WTC11 (cell line): ENCODE results near the gene KRTAP5-4. TPM values are rescaled to one million over a fixed set of nuclear protein-coding genes. Genes with fewer than 3 reads are reported as not detected.

Experiments
- ATAC-seq: fragments of 200-7000 bp; cut with Tn5 transposase; 2 replicates; pipeline ENCODE4 v1.10.0; 2021; ENCODE audit warnings: mild to moderate bottlenecking, moderate library complexity
- CTCF ChIA-PET: fragments of 300-600 bp; sonication (Branson Sonifier 250); formaldehyde crosslinking; loops from one replicate; lab custom pipeline; 2021; ENCODE audit warnings: antibody characterized with exemption; lab: Charles Lee
- POLR2A ChIA-PET: fragments of 350-600 bp; sonication (Branson Sonifier 250); formaldehyde crosslinking; loops from one replicate; lab custom pipeline; 2021; ENCODE audit warnings: antibody characterized with exemption; lab: Charles Lee
- DNase-seq: peaks from one replicate; pipeline ENCODE4 v3.0.0; 2021; ENCODE audit warnings: low spot score
- H3K27ac Mint-ChIP-seq: 2 replicates; pipeline ENCODE4 v1.8.0; 2021; ENCODE audit warnings: mixed read lengths
- H3K27me3 Mint-ChIP-seq: 2 replicates; pipeline ENCODE4 v1.8.0; 2021; ENCODE audit warnings: low read depth, mild to moderate bottlenecking, moderate library complexity, mixed read lengths
- H3K36me3 Mint-ChIP-seq: 2 replicates; pipeline ENCODE4 v1.8.0; 2021; ENCODE audit warnings: mixed read lengths
- H3K4me1 Mint-ChIP-seq: 2 replicates; pipeline ENCODE4 v1.8.0; 2022; ENCODE audit warnings: mixed read lengths
- H3K4me3 Mint-ChIP-seq: 2 replicates; pipeline ENCODE4 v1.8.0; 2021; ENCODE audit warnings: mild to moderate bottlenecking, moderate library complexity, mixed read lengths
- H3K9me3 Mint-ChIP-seq: 2 replicates; pipeline ENCODE4 v1.8.0; 2021; ENCODE audit warnings: mixed read lengths
- ATF1 ChIP-seq: sonication (generic); formaldehyde crosslinking; IDR thresholded peaks from 2 replicates; pipeline ENCODE4 v1.8.1; 2023; ENCODE audit warnings: mild to moderate bottlenecking, moderate library complexity, missing genetic modification reagents
- CREM ChIP-seq: sonication (generic); formaldehyde crosslinking; IDR thresholded peaks from 2 replicates; pipeline ENCODE4 v1.8.1; 2022; ENCODE audit warnings: mild to moderate bottlenecking, missing genetic modification reagents, moderate library complexity
- FOXP1 ChIP-seq: sonication (generic); formaldehyde crosslinking; IDR thresholded peaks from 2 replicates; pipeline ENCODE4 v1.8.0; 2022; ENCODE audit warnings: missing genetic modification reagents, mild to moderate bottlenecking, moderate library complexity, borderline replicate concordance
- GTF2I ChIP-seq: fragments of 250-450 bp; sonication (Bioruptor Pico); conservative IDR thresholded peaks from 2 replicates; pipeline ENCODE4 v1.4.0; 2021; ENCODE audit warnings: mild to moderate bottlenecking
- KAT7 ChIP-seq: sonication (generic); formaldehyde crosslinking; IDR thresholded peaks from 2 replicates; pipeline ENCODE4 v1.8.1; 2023; ENCODE audit warnings: missing genetic modification reagents, mild to moderate bottlenecking, borderline replicate concordance
- MYBL2 ChIP-seq: sonication (generic); formaldehyde crosslinking; IDR thresholded peaks from 2 replicates; pipeline ENCODE4 v1.8.1; 2023; ENCODE audit warnings: mild to moderate bottlenecking, moderate library complexity, missing genetic modification reagents
- TEAD1 ChIP-seq: sonication (generic); formaldehyde crosslinking; IDR thresholded peaks from 2 replicates; pipeline ENCODE4 v1.8.0; 2022; ENCODE audit warnings: mild to moderate bottlenecking, missing genetic modification reagents
- TP53 ChIP-seq: sonication (generic); formaldehyde crosslinking; IDR thresholded peaks from 2 replicates; pipeline ENCODE4 v1.8.1; 2023; ENCODE audit warnings: mild to moderate bottlenecking, missing genetic modification reagents
- ZNF263 ChIP-seq: sonication (generic); formaldehyde crosslinking; IDR thresholded peaks from 2 replicates; pipeline ENCODE4 v1.8.1; 2022; ENCODE audit warnings: low read depth, mild to moderate bottlenecking, moderate library complexity, missing genetic modification reagents
- total RNA-seq: library from RNA; stranded (reverse); gene quantifications from 3 replicates; pipeline ENCODE4 v1.2.3, GENCODE V29; 2021
- TF ChIP-seq, protein P1 (sequence below): sonication (generic); formaldehyde crosslinking; IDR thresholded peaks from 2 replicates; pipeline ENCODE4 v1.8.1; 2023; ENCODE audit warnings: mild to moderate bottlenecking, missing genetic modification reagents, borderline replicate concordance
- TF ChIP-seq, protein P2 (sequence below): fragments of 250-450 bp; sonication (Bioruptor Pico); IDR thresholded peaks from 2 replicates; pipeline ENCODE4 v1.8.0; 2021; ENCODE audit warnings: mild to moderate bottlenecking
- TF ChIP-seq, protein P3 (sequence below): sonication (generic); formaldehyde crosslinking; IDR thresholded peaks from 2 replicates; pipeline ENCODE4 v1.8.1; 2023; ENCODE audit warnings: mild to moderate bottlenecking, moderate library complexity, missing genetic modification reagents
- TF ChIP-seq, protein P4 (sequence below): sonication (generic); formaldehyde crosslinking; IDR thresholded peaks from 2 replicates; pipeline ENCODE4 v1.8.1; 2022; ENCODE audit warnings: low read depth, mild to moderate bottlenecking, moderate library complexity, missing genetic modification reagents, borderline replicate concordance
- TF ChIP-seq, protein P5 (sequence below): sonication (generic); formaldehyde crosslinking; conservative IDR thresholded peaks from 2 replicates; pipeline ENCODE4 v1.8.1; 2022; ENCODE audit warnings: mild to moderate bottlenecking, missing genetic modification reagents
- TF ChIP-seq, protein P6 (sequence below): fragments of 250-450 bp; sonication (Bioruptor Pico); IDR thresholded peaks from 2 replicates; pipeline ENCODE4 v1.9.0; 2021; ENCODE audit warnings: mild to moderate bottlenecking
- TF ChIP-seq, protein P7 (sequence below): sonication (generic); formaldehyde crosslinking; IDR thresholded peaks from 2 replicates; pipeline ENCODE4 v1.8.1; 2022; ENCODE audit warnings: low read depth, missing genetic modification reagents, borderline replicate concordance
- TF ChIP-seq, protein P8 (sequence below): fragments of 250-450 bp; sonication (Bioruptor Pico); IDR thresholded peaks from 2 replicates; pipeline ENCODE4 v1.9.0; 2021; ENCODE audit warnings: mild to moderate bottlenecking, borderline replicate concordance
- TF ChIP-seq, protein P9 (sequence below): fragments of 200-600 bp; IDR thresholded peaks from 2 replicates; pipeline ENCODE4 v1.8.0; 2022; ENCODE audit warnings: antibody characterized with exemption

The KRTAP5-4 gene
- total RNA-seq, 1 experiment from 2014 or later: not detected

DNA sequence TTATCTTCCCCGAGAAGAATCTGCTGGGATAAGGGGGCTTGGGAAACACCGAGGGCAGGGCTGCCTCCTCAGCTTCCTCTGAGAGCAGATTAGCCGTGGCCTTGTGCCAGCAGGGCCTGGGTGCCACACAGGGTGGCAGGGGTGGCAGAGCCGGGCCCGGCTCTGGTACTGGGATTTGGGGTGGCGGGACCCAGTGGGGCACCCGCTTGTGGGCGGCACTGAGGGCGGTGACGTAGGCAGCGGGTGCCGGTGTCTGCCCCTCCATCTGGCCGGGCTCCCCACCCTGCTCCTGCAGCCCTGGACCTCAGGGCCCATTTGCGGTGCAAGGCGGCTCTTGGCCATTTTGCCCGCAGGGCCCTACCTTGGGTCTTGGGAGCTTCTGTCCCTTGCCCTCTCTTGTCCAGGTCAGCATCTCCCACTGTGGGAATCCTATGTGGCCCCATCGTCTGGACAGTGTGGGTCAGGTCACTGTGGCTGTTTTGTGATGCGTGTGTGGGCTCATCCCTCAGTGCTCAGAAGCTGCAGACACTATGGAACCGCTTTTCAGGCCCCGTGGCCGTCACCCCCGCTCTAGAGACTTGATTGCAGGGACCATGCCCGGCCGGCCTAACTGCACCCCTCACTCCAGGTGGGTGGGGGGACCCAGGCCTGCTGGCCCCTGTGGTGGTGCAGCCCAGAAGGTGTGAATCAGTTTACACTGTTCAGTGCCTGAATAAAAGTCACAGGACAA is 45.3 kb upstream of the KRTAP5-4 start (continued):
- TF ChIP-seq, protein P1, sequence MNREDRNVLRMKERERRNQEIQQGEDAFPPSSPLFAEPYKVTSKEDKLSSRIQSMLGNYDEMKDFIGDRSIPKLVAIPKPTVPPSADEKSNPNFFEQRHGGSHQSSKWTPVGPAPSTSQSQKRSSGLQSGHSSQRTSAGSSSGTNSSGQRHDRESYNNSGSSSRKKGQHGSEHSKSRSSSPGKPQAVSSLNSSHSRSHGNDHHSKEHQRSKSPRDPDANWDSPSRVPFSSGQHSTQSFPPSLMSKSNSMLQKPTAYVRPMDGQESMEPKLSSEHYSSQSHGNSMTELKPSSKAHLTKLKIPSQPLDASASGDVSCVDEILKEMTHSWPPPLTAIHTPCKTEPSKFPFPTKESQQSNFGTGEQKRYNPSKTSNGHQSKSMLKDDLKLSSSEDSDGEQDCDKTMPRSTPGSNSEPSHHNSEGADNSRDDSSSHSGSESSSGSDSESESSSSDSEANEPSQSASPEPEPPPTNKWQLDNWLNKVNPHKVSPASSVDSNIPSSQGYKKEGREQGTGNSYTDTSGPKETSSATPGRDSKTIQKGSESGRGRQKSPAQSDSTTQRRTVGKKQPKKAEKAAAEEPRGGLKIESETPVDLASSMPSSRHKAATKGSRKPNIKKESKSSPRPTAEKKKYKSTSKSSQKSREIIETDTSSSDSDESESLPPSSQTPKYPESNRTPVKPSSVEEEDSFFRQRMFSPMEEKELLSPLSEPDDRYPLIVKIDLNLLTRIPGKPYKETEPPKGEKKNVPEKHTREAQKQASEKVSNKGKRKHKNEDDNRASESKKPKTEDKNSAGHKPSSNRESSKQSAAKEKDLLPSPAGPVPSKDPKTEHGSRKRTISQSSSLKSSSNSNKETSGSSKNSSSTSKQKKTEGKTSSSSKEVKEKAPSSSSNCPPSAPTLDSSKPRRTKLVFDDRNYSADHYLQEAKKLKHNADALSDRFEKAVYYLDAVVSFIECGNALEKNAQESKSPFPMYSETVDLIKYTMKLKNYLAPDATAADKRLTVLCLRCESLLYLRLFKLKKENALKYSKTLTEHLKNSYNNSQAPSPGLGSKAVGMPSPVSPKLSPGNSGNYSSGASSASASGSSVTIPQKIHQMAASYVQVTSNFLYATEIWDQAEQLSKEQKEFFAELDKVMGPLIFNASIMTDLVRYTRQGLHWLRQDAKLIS: no peak
- TF ChIP-seq, protein P2, sequence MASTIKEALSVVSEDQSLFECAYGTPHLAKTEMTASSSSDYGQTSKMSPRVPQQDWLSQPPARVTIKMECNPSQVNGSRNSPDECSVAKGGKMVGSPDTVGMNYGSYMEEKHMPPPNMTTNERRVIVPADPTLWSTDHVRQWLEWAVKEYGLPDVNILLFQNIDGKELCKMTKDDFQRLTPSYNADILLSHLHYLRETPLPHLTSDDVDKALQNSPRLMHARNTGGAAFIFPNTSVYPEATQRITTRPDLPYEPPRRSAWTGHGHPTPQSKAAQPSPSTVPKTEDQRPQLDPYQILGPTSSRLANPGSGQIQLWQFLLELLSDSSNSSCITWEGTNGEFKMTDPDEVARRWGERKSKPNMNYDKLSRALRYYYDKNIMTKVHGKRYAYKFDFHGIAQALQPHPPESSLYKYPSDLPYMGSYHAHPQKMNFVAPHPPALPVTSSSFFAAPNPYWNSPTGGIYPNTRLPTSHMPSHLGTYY (CRISPR knock-in tag): no peak

DNA sequence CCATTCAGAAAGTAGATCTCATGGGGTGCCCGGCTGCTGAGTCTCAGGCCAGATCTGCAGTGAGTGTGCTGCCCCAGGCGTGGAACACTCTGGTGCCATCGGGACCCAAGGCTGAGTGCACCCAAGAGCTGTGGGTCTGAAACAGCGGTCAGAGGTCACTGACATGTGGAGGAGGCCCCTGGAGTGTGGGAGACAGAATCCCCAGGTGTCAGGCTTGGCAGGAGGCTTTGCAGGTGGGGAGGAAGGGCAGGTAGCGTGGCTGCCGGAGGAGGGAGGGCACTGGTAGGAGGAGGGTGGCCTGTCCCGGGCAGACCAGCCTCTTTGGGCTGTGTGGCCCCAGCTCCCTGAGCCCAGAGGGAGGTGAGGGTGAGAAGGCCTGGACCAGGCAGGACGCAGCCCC is 43.4 kb upstream of the KRTAP5-4 start:
- CTCF ChIA-PET: no interaction called here
- ATAC-seq (no peak), DNase-seq (no peak)
- Mint-ChIP-seq H3K4me1 (no peaks in the 10 kb centered on the region), H3K27ac (no peak overlapping the region), H3K9me3 (no peaks in the 10 kb centered on the region), H3K27me3 (peaks cover 3% of the 10 kb centered on the region; the same call in 1 of the 2 replicates), H3K36me3 (no peaks in the 10 kb centered on the region), H3K4me3 (no peak overlapping the region)
- POLR2A ChIA-PET: no interaction called here
- TF ChIP-seq TP53: no peak
- no peak for TF ChIP-seq ATF1 (CRISPR knock-in tag)
- no peak for TF ChIP-seq MYBL2 (CRISPR knock-in tag)
- TF ChIP-seq, protein P3, sequence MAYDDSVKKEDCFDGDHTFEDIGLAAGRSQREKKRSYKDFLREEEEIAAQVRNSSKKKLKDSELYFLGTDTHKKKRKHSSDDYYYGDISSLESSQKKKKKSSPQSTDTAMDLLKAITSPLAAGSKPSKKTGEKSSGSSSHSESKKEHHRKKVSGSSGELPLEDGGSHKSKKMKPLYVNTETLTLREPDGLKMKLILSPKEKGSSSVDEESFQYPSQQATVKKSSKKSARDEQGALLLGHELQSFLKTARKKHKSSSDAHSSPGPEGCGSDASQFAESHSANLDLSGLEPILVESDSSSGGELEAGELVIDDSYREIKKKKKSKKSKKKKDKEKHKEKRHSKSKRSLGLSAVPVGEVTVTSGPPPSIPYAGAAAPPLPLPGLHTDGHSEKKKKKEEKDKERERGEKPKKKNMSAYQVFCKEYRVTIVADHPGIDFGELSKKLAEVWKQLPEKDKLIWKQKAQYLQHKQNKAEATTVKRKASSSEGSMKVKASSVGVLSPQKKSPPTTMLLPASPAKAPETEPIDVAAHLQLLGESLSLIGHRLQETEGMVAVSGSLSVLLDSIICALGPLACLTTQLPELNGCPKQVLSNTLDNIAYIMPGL (CRISPR knock-in tag): no peak
- TF ChIP-seq, protein P4, sequence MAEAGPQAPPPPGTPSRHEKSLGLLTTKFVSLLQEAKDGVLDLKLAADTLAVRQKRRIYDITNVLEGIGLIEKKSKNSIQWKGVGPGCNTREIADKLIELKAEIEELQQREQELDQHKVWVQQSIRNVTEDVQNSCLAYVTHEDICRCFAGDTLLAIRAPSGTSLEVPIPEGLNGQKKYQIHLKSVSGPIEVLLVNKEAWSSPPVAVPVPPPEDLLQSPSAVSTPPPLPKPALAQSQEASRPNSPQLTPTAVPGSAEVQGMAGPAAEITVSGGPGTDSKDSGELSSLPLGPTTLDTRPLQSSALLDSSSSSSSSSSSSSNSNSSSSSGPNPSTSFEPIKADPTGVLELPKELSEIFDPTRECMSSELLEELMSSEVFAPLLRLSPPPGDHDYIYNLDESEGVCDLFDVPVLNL (CRISPR knock-in tag): no peak
- no peak for TF ChIP-seq ZNF263 (CRISPR knock-in tag)
- TF ChIP-seq, protein P5, sequence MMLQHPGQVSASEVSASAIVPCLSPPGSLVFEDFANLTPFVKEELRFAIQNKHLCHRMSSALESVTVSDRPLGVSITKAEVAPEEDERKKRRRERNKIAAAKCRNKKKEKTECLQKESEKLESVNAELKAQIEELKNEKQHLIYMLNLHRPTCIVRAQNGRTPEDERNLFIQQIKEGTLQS: no peak
- TF ChIP-seq, protein P6, sequence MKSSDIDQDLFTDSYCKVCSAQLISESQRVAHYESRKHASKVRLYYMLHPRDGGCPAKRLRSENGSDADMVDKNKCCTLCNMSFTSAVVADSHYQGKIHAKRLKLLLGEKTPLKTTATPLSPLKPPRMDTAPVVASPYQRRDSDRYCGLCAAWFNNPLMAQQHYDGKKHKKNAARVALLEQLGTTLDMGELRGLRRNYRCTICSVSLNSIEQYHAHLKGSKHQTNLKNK: no peak
- no peak for TF ChIP-seq GTF2I (CRISPR knock-in tag)
- TF ChIP-seq CREM (CRISPR knock-in tag): no peak
- TF ChIP-seq, protein P7, sequence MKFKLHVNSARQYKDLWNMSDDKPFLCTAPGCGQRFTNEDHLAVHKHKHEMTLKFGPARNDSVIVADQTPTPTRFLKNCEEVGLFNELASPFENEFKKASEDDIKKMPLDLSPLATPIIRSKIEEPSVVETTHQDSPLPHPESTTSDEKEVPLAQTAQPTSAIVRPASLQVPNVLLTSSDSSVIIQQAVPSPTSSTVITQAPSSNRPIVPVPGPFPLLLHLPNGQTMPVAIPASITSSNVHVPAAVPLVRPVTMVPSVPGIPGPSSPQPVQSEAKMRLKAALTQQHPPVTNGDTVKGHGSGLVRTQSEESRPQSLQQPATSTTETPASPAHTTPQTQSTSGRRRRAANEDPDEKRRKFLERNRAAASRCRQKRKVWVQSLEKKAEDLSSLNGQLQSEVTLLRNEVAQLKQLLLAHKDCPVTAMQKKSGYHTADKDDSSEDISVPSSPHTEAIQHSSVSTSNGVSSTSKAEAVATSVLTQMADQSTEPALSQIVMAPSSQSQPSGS (CRISPR knock-in tag): no peak
- TF ChIP-seq, protein P8, sequence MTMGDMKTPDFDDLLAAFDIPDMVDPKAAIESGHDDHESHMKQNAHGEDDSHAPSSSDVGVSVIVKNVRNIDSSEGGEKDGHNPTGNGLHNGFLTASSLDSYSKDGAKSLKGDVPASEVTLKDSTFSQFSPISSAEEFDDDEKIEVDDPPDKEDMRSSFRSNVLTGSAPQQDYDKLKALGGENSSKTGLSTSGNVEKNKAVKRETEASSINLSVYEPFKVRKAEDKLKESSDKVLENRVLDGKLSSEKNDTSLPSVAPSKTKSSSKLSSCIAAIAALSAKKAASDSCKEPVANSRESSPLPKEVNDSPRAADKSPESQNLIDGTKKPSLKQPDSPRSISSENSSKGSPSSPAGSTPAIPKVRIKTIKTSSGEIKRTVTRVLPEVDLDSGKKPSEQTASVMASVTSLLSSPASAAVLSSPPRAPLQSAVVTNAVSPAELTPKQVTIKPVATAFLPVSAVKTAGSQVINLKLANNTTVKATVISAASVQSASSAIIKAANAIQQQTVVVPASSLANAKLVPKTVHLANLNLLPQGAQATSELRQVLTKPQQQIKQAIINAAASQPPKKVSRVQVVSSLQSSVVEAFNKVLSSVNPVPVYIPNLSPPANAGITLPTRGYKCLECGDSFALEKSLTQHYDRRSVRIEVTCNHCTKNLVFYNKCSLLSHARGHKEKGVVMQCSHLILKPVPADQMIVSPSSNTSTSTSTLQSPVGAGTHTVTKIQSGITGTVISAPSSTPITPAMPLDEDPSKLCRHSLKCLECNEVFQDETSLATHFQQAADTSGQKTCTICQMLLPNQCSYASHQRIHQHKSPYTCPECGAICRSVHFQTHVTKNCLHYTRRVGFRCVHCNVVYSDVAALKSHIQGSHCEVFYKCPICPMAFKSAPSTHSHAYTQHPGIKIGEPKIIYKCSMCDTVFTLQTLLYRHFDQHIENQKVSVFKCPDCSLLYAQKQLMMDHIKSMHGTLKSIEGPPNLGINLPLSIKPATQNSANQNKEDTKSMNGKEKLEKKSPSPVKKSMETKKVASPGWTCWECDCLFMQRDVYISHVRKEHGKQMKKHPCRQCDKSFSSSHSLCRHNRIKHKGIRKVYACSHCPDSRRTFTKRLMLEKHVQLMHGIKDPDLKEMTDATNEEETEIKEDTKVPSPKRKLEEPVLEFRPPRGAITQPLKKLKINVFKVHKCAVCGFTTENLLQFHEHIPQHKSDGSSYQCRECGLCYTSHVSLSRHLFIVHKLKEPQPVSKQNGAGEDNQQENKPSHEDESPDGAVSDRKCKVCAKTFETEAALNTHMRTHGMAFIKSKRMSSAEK: no peak
- no peak for TF ChIP-seq KAT7 (CRISPR knock-in tag)
- no peak for TF ChIP-seq TEAD1 (CRISPR knock-in tag)
- TF ChIP-seq, protein P9, sequence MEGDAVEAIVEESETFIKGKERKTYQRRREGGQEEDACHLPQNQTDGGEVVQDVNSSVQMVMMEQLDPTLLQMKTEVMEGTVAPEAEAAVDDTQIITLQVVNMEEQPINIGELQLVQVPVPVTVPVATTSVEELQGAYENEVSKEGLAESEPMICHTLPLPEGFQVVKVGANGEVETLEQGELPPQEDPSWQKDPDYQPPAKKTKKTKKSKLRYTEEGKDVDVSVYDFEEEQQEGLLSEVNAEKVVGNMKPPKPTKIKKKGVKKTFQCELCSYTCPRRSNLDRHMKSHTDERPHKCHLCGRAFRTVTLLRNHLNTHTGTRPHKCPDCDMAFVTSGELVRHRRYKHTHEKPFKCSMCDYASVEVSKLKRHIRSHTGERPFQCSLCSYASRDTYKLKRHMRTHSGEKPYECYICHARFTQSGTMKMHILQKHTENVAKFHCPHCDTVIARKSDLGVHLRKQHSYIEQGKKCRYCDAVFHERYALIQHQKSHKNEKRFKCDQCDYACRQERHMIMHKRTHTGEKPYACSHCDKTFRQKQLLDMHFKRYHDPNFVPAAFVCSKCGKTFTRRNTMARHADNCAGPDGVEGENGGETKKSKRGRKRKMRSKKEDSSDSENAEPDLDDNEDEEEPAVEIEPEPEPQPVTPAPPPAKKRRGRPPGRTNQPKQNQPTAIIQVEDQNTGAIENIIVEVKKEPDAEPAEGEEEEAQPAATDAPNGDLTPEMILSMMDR: no peak
- TF ChIP-seq FOXP1: no peak
